H1 (cell line): ENCODE measurements around the gene USF1. TPM values are rescaled to one million over a fixed set of nuclear protein-coding genes. Genes with fewer than 3 reads are reported as not detected.

Experiments used
- ATF3 ChIP-seq: IDR thresholded peaks from 2 replicates; pipeline ENCODE4 v1.6.1; 2011; ENCODE audit warnings: low read depth, mild to moderate bottlenecking, low read length; ENCODE audit not compliant: insufficient read depth
- JUN ChIP-seq: IDR thresholded peaks from 2 replicates; pipeline ENCODE4 v1.6.1; 2011; ENCODE audit warnings: low read depth, mild to moderate bottlenecking, improper control_type of control experiment, low read length
- SP2 ChIP-seq: IDR thresholded peaks from 2 replicates; pipeline ENCODE4 v1.6.1; 2012; ENCODE audit warnings: mild to moderate bottlenecking, low read length, inconsistent platforms
- TCF12 ChIP-seq: IDR thresholded peaks from 2 replicates; pipeline ENCODE4 v1.6.1; 2011; ENCODE audit warnings: low read depth, mild to moderate bottlenecking, low read length
- USF2 ChIP-seq: IDR thresholded peaks from 2 replicates; pipeline ENCODE4 v1.6.1; 2011; ENCODE audit warnings: low read length, improper control_type of control experiment
- polyA plus RNA-seq, 7 experiments: library from polyadenylated mRNA; depleted of rRNA in 3 of 7; stranded (reverse) in 5 of 7; unstranded in 2 of 7; fragments of >200 nt in 5 of 7; fragments of 200-250 nt in 2 of 7; gene quantifications; 1 replicate in 5 of 7; 2 replicates in 1 of 7; 4 replicates in 1 of 7; pipeline versions ENCODE4 v1.2.1 to v1.2.3, GENCODE V29; 2011 to 2013; ENCODE audit warnings: missing spikeins in 2 of 7, mixed read lengths in 2 of 7
- total RNA-seq: library from RNA; stranded (reverse); fragmentation: NEBNext Ultra II Directional; extraction: Animal tissue kit (Norgen Biotek cat#: 25700); gene quantifications from 2 replicates; pipeline ENCODE4 v1.2.1, GENCODE V29; 2021
- TF ChIP-seq, protein P1 (sequence below): fragments of 300-600 bp; sonication (generic); IDR thresholded peaks from 2 replicates; pipeline ENCODE4 v1.7.1; 2012; ENCODE audit warnings: low read length, moderate library complexity, mild to moderate bottlenecking, inconsistent platforms; ENCODE audit not compliant: insufficient replicate concordance

The USF1 gene
- total and polyA plus RNA-seq, 2 of the 8 experiments (the other 6 are each of a cell fraction or from before 2014, with no cell fraction given): 45.7 to 68.9 TPM

DNA sequence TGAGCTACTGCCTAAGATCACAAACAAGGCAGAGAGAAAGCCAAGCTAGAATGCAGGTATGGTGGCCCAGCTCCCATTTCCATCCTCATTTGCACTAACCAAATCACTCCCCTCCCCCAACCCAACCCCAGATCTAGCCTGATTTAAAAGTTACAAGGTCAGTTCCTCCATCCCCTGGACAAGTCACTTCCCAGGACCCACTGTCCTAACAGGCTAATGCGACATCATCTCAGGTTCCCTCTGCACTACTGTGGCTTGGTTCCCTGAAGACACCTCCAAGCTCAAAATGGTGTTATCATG lies 27.2 kb downstream of the USF1 start (continued):
- TF ChIP-seq, protein P1, sequence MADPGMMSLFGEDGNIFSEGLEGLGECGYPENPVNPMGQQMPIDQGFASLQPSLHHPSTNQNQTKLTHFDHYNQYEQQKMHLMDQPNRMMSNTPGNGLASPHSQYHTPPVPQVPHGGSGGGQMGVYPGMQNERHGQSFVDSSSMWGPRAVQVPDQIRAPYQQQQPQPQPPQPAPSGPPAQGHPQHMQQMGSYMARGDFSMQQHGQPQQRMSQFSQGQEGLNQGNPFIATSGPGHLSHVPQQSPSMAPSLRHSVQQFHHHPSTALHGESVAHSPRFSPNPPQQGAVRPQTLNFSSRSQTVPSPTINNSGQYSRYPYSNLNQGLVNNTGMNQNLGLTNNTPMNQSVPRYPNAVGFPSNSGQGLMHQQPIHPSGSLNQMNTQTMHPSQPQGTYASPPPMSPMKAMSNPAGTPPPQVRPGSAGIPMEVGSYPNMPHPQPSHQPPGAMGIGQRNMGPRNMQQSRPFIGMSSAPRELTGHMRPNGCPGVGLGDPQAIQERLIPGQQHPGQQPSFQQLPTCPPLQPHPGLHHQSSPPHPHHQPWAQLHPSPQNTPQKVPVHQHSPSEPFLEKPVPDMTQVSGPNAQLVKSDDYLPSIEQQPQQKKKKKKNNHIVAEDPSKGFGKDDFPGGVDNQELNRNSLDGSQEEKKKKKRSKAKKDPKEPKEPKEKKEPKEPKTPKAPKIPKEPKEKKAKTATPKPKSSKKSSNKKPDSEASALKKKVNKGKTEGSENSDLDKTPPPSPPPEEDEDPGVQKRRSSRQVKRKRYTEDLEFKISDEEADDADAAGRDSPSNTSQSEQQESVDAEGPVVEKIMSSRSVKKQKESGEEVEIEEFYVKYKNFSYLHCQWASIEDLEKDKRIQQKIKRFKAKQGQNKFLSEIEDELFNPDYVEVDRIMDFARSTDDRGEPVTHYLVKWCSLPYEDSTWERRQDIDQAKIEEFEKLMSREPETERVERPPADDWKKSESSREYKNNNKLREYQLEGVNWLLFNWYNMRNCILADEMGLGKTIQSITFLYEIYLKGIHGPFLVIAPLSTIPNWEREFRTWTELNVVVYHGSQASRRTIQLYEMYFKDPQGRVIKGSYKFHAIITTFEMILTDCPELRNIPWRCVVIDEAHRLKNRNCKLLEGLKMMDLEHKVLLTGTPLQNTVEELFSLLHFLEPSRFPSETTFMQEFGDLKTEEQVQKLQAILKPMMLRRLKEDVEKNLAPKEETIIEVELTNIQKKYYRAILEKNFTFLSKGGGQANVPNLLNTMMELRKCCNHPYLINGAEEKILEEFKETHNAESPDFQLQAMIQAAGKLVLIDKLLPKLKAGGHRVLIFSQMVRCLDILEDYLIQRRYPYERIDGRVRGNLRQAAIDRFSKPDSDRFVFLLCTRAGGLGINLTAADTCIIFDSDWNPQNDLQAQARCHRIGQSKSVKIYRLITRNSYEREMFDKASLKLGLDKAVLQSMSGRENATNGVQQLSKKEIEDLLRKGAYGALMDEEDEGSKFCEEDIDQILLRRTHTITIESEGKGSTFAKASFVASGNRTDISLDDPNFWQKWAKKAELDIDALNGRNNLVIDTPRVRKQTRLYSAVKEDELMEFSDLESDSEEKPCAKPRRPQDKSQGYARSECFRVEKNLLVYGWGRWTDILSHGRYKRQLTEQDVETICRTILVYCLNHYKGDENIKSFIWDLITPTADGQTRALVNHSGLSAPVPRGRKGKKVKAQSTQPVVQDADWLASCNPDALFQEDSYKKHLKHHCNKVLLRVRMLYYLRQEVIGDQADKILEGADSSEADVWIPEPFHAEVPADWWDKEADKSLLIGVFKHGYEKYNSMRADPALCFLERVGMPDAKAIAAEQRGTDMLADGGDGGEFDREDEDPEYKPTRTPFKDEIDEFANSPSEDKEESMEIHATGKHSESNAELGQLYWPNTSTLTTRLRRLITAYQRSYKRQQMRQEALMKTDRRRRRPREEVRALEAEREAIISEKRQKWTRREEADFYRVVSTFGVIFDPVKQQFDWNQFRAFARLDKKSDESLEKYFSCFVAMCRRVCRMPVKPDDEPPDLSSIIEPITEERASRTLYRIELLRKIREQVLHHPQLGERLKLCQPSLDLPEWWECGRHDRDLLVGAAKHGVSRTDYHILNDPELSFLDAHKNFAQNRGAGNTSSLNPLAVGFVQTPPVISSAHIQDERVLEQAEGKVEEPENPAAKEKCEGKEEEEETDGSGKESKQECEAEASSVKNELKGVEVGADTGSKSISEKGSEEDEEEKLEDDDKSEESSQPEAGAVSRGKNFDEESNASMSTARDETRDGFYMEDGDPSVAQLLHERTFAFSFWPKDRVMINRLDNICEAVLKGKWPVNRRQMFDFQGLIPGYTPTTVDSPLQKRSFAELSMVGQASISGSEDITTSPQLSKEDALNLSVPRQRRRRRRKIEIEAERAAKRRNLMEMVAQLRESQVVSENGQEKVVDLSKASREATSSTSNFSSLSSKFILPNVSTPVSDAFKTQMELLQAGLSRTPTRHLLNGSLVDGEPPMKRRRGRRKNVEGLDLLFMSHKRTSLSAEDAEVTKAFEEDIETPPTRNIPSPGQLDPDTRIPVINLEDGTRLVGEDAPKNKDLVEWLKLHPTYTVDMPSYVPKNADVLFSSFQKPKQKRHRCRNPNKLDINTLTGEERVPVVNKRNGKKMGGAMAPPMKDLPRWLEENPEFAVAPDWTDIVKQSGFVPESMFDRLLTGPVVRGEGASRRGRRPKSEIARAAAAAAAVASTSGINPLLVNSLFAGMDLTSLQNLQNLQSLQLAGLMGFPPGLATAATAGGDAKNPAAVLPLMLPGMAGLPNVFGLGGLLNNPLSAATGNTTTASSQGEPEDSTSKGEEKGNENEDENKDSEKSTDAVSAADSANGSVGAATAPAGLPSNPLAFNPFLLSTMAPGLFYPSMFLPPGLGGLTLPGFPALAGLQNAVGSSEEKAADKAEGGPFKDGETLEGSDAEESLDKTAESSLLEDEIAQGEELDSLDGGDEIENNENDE: no peak
- TF ChIP-seq JUN (no peak), ATF3 (no peak), SP2 (no peak), USF2 (no peak), TCF12 (no peak)
